Fibroblast of skin of right biceps (primary cell): Measurements from ENCODE around the gene AUNIP.
A peak's percentile ranks its signal among the peaks of the same experiment; 100 is the strongest.

Experiments used
- DNase-seq: peaks from one replicate; pipeline ENCODE4 v3.0.0-alpha.2; 2013

The AUNIP gene

GRCh38 chr1:25786887-25787759 is 72.1 kb downstream of the AUNIP start:
- DNase-seq: peak; percentile 41

- DNase-seq: no peak
Measured at GRCh38 chr1:25785333-25786067, 73.8 kb downstream of the AUNIP start.

GRCh38 chr1:25784575-25785051 is 74.6 kb downstream of the AUNIP start:
- no peak for DNase-seq
